ENCODE measurements around the gene RGS17.
"Not testable (repeated sequence)": the region's sequence is repeated elsewhere in the genome, so short reads cannot be mapped to it uniquely, and the experiment has no call there.

RGS17 gene

DNA sequence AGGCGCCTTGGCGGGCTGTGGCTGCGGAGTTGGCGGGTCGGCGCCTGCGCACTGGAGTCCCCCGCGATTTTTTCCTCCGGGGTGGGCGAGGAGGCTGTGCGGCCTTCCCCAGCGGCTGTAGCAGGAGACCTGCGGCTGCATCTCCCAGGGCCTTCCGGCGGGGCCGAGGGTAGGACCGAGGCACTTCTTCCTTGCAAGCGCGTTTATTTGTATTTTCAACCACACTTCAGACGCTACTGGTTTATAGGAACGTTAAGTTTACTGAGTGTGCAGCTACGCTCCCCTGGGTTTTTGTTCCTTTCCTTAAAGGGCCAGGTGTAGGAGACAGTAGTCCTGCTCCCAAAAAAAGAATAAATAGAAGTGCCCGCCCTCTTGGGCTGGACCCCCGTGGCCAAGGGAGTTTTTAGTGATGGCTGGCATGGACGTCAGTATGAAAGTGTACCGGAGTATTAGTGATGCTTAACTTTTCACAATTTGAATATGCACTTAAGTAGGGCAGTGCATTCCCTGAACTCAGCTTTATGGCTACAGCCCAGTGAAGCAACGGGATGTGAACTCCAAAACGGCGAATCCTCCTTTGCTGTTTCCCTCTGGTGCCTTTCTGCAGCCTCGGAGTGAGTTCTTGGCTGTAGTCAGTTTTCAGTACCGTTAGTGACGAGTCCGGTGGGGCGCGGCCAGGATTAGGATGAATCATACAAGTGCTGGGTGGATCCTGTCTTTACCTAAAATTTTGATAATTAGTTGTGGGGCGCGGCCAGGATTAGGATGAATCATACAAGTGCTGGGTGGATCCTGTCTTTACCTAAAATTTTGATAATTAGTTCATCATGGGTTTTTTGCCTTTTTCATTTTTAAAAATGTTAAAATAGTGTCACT lies 147.2 kb downstream of the RGS17 start:
- DNase-seq (ENCODE audit: low spot score), result peak; percentile 57

DNA sequence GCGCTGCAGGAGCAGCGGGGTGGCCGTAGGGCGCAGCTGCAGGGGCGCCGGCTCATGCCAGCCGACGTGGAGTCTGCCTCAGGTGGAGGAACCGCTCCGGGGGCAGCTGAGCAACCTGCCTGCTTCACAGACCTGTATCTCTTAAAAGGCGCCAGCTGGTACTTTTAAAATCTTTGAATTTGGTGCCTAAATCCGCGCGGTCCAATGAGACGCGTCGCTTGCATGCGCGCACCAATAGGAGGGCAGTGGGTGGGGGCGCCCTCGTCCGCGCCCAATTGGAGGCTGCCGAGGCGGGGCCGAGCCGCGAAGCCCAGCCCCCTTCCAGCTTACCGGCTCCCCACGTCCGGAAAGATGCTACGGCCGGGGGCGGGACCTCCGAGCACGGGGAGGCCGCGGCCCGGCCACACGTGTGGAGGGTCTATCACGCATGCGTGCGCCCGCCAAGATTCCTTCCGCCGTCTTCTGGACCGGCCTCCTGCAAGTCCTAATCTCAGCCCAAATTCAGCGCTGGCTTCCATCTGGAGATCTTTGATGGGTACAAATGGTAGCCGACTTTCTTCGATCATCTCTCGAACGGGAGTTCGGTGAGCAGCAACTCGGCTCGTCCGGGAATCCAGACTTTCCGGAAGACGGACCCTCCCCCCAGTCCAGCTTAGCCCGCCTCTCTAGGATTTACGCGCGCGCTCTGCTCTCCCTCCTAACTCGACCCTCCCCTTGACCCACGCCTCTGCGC lies 148.0 kb downstream of the RGS17 start, which contains the start of gene FBXO5:
TSS of gene FBXO5 (minus strand) at position 138 of the 733 bp plus-strand sequence. CDS start at position 56, 82 bp downstream.
- DNase-seq (ENCODE audit: low spot score), result peak; percentile 98

DNA sequence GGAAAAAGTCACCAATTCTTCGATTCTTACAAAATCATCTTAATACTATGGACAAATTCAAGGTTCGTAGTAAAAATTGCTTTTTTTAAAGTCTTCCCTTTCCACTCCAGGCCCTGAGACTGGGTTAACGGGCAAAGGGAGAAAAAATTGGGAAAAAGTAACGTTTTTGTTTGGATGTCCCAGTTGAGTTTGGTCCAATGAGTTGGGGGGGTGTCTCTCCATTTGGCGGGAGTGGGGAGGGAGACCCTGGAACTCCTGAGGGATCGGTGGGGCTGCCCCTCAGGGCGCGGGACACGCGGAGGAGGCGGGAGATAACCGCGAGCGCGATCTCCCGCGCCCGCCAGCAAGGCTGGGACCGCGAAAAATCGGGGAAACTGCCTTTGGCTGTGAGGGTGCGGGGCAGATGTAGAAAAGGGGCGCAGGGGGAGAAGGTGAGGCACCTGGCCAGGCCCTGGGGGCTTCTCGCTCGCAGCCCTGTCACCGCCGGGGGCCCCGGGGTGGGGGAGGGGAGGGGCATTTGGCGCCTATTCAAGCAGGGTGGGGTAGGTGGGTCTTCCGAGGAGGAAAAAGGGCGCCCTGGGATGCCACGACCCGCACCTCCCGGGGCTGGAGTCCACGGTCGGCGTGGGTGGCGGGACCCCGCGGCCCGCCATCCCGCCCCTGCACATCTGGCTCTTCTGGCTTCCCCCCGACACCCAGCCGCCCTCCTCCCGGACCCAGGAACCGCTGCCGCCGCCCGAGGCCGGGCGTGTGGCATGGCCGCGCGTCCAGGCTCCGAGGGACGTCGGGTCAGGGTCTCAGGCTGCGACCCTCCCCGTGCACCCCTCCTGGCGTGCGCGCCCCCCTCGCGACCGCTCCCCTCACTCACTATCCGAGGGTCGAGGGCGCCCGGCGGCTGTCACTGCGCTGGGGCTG lies 148.8 kb downstream of the RGS17 start:
- DNase-seq (ENCODE audit: low spot score), result no peak

DNA sequence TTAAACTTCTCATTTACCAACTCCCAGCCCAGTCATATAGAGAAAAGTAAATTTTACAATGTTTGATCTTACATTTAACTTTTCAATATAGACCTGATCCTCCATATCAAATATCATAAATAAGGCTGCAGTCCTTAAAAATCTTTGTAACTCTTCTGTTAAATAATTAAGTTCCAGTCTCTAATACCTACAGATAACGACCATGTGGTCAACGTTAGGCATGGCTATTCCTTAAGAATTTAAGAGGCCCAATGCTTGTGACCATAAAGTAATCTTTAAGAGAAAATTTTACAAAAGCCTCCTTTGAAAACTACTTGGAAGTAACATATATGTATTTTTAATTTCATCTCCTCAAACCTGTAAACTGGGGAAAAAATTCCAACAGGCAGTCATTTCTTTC lies 149.9 kb downstream of the RGS17 start:
- no peak for DNase-seq (ENCODE audit: low spot score)

- DNase-seq (ENCODE audit: low spot score), result no peak
Observed at GRCh38 chr6:152980656-152981055, 150.4 kb downstream of the RGS17 start.

- no peak for DNase-seq (ENCODE audit: low spot score)
Observed at GRCh38 chr6:152979116-152979515, 152.0 kb downstream of the RGS17 start.

- DNase-seq (ENCODE audit: low spot score), result no peak
Observed at GRCh38 chr6:152978058-152978457, 153.0 kb downstream of the RGS17 start.

DNA sequence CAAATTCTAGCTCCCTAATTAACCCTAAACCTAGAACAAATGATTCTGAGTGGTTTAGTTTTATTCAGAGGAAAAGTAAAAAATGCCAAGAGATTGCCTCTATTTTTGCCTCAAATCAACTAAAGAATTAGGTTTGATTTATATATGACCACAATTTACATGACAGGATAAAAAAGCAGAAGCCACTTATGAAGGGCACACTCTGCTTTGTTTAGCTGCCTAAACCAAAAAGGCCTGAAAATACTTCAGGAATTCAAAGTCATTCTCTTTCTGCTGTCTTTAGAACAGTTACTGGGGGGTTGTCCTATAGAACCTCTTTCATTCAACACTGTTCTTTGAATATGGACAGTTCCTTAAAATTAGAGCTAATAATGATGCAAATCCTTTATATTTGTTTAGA lies 153.5 kb downstream of the RGS17 start:
- DNase-seq (ENCODE audit: low spot score), result no peak

GRCh38 chr6:152976749-152977148 lies 154.3 kb downstream of the RGS17 start:
- no peak for DNase-seq (ENCODE audit: low spot score)

DNA sequence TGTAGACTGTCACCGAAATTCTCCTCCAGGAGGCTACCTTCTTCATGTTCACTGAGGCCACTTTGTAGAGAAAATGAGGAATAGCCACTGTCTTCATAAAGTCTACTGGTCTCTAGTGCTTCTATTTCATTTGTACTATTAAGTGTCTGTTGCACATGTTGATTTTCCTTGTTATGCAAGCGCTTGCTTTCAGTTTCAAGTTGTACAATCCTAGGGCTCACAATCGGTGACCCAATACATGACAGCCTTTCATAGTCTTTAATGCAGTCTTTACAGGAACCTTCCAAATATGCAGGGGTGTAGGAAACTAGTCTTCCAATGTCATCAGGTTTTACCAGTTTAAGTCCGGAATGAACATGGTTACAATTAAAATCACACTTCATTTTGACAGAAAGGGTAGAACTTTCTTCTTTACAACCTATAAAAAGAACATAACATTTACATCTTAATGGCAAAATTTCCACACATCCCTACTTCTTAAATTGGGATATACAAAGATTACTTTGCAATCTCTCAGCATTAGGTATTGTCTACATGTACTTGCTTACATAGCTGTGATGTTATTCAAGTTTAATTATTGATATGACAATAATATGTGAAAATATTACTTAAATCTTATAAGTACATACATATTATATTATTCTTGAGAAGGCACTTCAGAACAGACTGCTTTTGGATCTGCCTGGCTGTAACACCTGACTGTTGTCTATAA lies 155.7 kb downstream of the RGS17 start:
- DNase-seq (ENCODE audit: low spot score), result no peak

GRCh38 chr6:152973916-152974315 lies 157.2 kb downstream of the RGS17 start:
- no peak for DNase-seq (ENCODE audit: low spot score)

- DNase-seq (ENCODE audit: low spot score), result no peak
Observed at GRCh38 chr6:152969688-152970418, 161.2 kb downstream of the RGS17 start.

- DNase-seq (ENCODE audit: low spot score), result not testable (repeated sequence)
Observed at GRCh38 chr6:152966168-152966894, 164.8 kb downstream of the RGS17 start.

- no peak for DNase-seq (ENCODE audit: low spot score)
Observed at GRCh38 chr6:152959333-152959732, 171.7 kb downstream of the RGS17 start.

- no peak for DNase-seq (ENCODE audit: low spot score)
Observed at GRCh38 chr6:152957796-152958195, 173.3 kb downstream of the RGS17 start.

Data from putamen (tissue), 1 donor.